ENCODE measurements around the gene RPL36AL. TPM values are rescaled to one million over a fixed set of nuclear protein-coding genes. Genes with fewer than 3 reads are reported as not detected.

RPL36AL gene
- total and polyA plus RNA-seq, 2 of the 4 experiments (the other 2 are of a cell fraction): 129 to 313 TPM

DNA sequence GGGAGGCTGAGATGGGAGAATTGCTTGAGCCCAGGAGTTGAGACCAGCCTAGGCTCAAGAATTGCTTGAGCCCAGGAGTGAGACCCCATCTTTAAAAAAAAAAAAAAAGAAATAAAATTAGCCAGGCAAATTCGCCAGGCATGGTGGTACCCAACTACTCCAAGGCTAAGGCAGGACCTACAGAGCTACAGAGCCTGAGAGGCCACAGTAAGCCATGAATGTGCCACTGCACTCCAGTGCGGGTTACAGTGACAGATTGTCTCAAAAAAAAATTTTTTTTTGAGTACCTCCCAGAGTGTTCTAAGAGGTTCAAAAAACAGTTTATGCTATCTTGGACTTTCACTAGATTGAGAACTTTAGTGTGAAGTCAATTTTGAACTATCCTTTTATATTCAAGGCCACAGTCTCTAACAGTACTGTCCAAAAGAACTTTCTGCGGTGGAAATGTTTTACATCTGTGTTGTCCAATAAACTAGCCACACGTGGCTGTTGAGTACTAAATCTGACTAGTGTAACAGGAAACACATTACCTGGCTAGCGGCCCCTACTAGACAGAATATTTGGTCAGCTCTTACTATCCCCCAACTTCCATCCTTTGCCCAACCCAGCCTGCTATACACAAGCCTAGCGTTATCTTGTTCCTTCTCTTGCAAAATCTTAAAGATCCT lies 2.4 kb downstream of the RPL36AL start:
- H2AK5ac ChIP-seq (ENCODE audit: low read depth, low read length): peak overlapping the region; percentile 70; the same call in 1 of the 2 replicates
- ChIA-PET CTCF (no interaction called here), POLR2A (ENCODE audit: unreplicated experiment) (no interaction called here)
- no peak overlapping the region for H2AK9ac ChIP-seq (replicated peaks; ENCODE audit: low read depth, low read length, poor library complexity)
- H3K27me3 ChIP-seq (ENCODE audit: control insufficient read depth, insufficient read depth, low read length): no peaks in the 10 kb centered on the region
- peaks cover 8 to 49% of the 10 kb centered on the region in 2 experiments; a peak in 3 of 4 replicates for H3K79me1 ChIP-seq (ENCODE audit: low read depth in 1 of 2, low read length in 2 of 2)
- H4K5ac ChIP-seq (ENCODE audit: low read depth, low read length): no peak overlapping the region
- peak overlapping the region; percentile 76; the same call in 1 of the 2 replicates for H3K23ac ChIP-seq (ENCODE audit: low read depth, low read length)
- peak overlapping the region; percentile 78; the same call in 1 of the 2 replicates for H3K14ac ChIP-seq (replicated peaks; ENCODE audit: low read depth, low read length)
- H3K27ac ChIP-seq (ENCODE audit: insufficient read depth, low read length): peak overlapping the region; percentile 73; the same call in 1 of the 2 replicates
- peak overlapping the region; percentile 86 for H3K4ac ChIP-seq (ENCODE audit: low read depth, low read length)
- H4K91ac ChIP-seq (ENCODE audit: insufficient read depth, low read depth, low read length): peak overlapping the region; percentile 47
- no peaks in the 10 kb centered on the region for H3K9me3 ChIP-seq (ENCODE audit: control insufficient read depth, insufficient read depth, low read length)
- BruUV-seq (replicated peaks): no TSS peak
- H2BK5ac ChIP-seq (ENCODE audit: low read depth, low read length, poor library complexity, severe bottlenecking): peak overlapping the region; percentile 96
- H2BK20ac ChIP-seq (ENCODE audit: low read depth, low read length): peak overlapping the region; percentile 76; the same call in 1 of the 2 replicates
- peak overlapping the region; percentile 75; the same call in 1 of the 2 replicates for H2BK120ac ChIP-seq (ENCODE audit: low read depth, low read length)
- no peak overlapping the region for H2AFZ ChIP-seq (replicated peaks; ENCODE audit: low read length, poor library complexity)
- no peak overlapping the region for H2BK15ac ChIP-seq (ENCODE audit: low read depth, low read length)
- intact Hi-C loops (cut with micrococcal nuclease) (no loop called here), in situ Hi-C loops (cut with MboI; ENCODE audit: low sequenced_read_pairs) (no loop called here), dilution Hi-C loops (cut with HindIII; ENCODE audit: low sequenced_read_pairs, unreplicated experiment) (no loop called here)
- TF ChIP-seq RCOR1 (IDR thresholded peaks at IDR 0.05; ENCODE audit: insufficient replicate concordance, low read length) (peak; percentile 8), RFX5 (IDR thresholded peaks at IDR 0.05; ENCODE audit: low read depth, low read length) (no peak)
- peaks cover 11% of the 10 kb centered on the region for H3K36me3 ChIP-seq (ENCODE audit: control insufficient read depth, insufficient read depth, low read length)
- peaks cover 34% of the 10 kb centered on the region for H4K20me1 ChIP-seq (ENCODE audit: insufficient read depth, low read length)
- H3K4me2 ChIP-seq (ENCODE audit: low read depth, low read length): peak overlapping the region; percentile 26
- H3K4me3 ChIP-seq (ENCODE audit: insufficient read depth, low read depth, low read length): no peak overlapping the region
- WGBS, 2 experiments (ENCODE audit: extremely low coverage in 2 of 2, insufficient read length in 1 of 2): 80% methylated on average over 1 of the region's 6 CpGs; no CpG with 5 or more reads in 1 of the 2 experiments
- no peak for DNase-seq
- H3K18ac ChIP-seq (ENCODE audit: low read depth, low read length): 0 out of 2 replicates have a peak overlapping the region, but pooled peaks have one; percentile 53
- H3K9me1 ChIP-seq (ENCODE audit: insufficient read depth, low read length): peaks cover 7% of the 10 kb centered on the region
- ATAC-seq (ENCODE audit: low read depth): no peak
- 0 out of 2 replicates have a peak overlapping the region, but pooled peaks have one; percentile 71 for H3K56ac ChIP-seq (ENCODE audit: extremely low read depth, insufficient read depth, low read length)
- peak overlapping the region in 1 of 2 experiments; percentile 77; a peak in 2 of 4 replicates for H4K8ac ChIP-seq (ENCODE audit: low read depth in 2 of 2, low read length in 2 of 2)
- peaks cover 12% of the 10 kb centered on the region for H3K4me1 ChIP-seq (ENCODE audit: control insufficient read depth, insufficient read depth, low read length)
- 0 out of 2 replicates have a peak overlapping the region, but pooled peaks have one; percentile 30 for H3K9ac ChIP-seq (ENCODE audit: low read depth, low read length)
